Karpas-422 (cell line): Measurements from ENCODE around the gene MRTFB. TPM values are rescaled to one million over a fixed set of nuclear protein-coding genes. Genes with fewer than 3 reads are reported as not detected.

Experiments
- small RNA-seq: library from RNA; depleted of rRNA; stranded (forward); fragments of <200 nt; gene quantifications from one replicate; pipeline ENCODE3, GENCODE V24; 2014
- total RNA-seq: library from RNA; depleted of rRNA; stranded (reverse); fragments of >200 nt; shearing (Covaris generic); gene quantifications from 2 replicates; pipeline ENCODE4 v1.2.3, GENCODE V29; 2014; ENCODE audit warnings: low replicate concordance; rRNA removed

Gene MRTFB
- total RNA-seq, 1 experiment from 2014 or later, result 5.3 TPM

Small RNA genes within 50 kb of the gene (small RNA-seq; reads per million reads assigned to genes)
- gene MIR193B, result 33.2 reads per million, percentile 98 among the genes with 10 or more reads in this experiment
- 0.47 reads per million, percentile 8 among the genes with 10 or more reads in this experiment for gene MIR365A
- not detected for gene RF00019

Other genes starting within 250 kb of the MRTFB start
- gene ERCC4, start 151.2 kb upstream of the MRTFB start, total RNA-seq, result 9.0 and 18.2 TPM in 2 replicates